Endothelial cell (in vitro differentiated cells): ENCODE results near the gene IL1RAPL2. TPM values are rescaled to one million over a fixed set of nuclear protein-coding genes. Genes with fewer than 3 reads are reported as not detected.
"Not testable (repeated sequence)": the region's sequence is repeated elsewhere in the genome, so short reads cannot be mapped to it uniquely, and the experiment has no call there.

Source experiments
- DNase-seq: peaks from one replicate; pipeline ENCODE4 v3.0.0; 2021; ENCODE audit warnings: low spot score
- H3K27ac Mint-ChIP-seq: one replicate; pipeline ENCODE4 v1.8.0; 2021; ENCODE audit warnings: mixed read lengths, inconsistent platforms; ENCODE audit not compliant: unreplicated experiment
- H3K27me3 Mint-ChIP-seq: one replicate; pipeline ENCODE4 v1.8.0; 2021; ENCODE audit warnings: mild to moderate bottlenecking, moderate library complexity, mixed read lengths, inconsistent platforms; ENCODE audit not compliant: unreplicated experiment
- H3K36me3 Mint-ChIP-seq: one replicate; pipeline ENCODE4 v1.8.0; 2021; ENCODE audit warnings: mild to moderate bottlenecking, low read depth, mixed read lengths, inconsistent platforms; ENCODE audit not compliant: unreplicated experiment
- H3K4me1 Mint-ChIP-seq: one replicate; pipeline ENCODE4 v1.8.0; 2021; ENCODE audit warnings: mild to moderate bottlenecking, mixed read lengths, inconsistent platforms; ENCODE audit not compliant: unreplicated experiment
- H3K4me3 Mint-ChIP-seq: one replicate; pipeline ENCODE4 v1.8.0; 2021; ENCODE audit warnings: mild to moderate bottlenecking, mixed read lengths, inconsistent platforms; ENCODE audit not compliant: unreplicated experiment
- H3K9me3 Mint-ChIP-seq: one replicate; pipeline ENCODE4 v1.8.0; 2021; ENCODE audit warnings: mixed read lengths, inconsistent platforms; ENCODE audit not compliant: unreplicated experiment
- total RNA-seq: library from RNA; stranded (reverse); fragmentation: NEBNext Ultra II Directional; extraction: Animal tissue kit (Norgen Biotek cat#: 25700); gene quantifications from one replicate; pipeline ENCODE4 v1.2.1, GENCODE V29; 2021; ENCODE audit not compliant: unreplicated experiment
- TF ChIP-seq, protein P1 (sequence below): fragments of 200-600 bp; sonication (generic); IDR thresholded peaks from one replicate; pipeline ENCODE4 v1.5.0; 2021; ENCODE audit warnings: antibody characterized with exemption; ENCODE audit not compliant: unreplicated experiment

Gene IL1RAPL2
- total RNA-seq, 1 donor from 2014 or later, result 0.51 TPM

DNA sequence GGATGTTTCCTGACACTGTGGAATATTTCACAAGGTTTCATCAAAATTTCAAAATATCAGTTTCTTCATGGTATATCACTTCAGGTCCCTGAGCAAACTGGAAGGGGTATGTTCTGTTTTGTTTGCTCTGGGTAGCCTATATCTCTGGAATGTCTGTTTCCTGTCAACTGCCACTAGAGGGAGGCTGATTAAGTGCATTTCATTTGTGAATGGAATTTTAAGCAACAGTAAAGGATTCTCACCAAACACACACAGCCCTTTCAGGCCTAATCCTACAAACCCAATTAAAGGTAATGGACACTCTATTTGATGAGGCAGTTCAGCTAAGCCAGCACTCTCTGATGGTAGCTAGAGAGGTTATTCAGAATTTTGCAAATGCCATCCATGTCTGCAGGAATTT is 347.3 kb downstream of the IL1RAPL2 start:
- Mint-ChIP-seq H3K27me3 (no peaks in the 10 kb centered on the region), H3K27ac (no peak overlapping the region), H3K9me3 (peaks cover 5% of the 10 kb centered on the region), H3K36me3 (no peaks in the 10 kb centered on the region), H3K4me3 (no peak overlapping the region), H3K4me1 (peaks cover 4% of the 10 kb centered on the region)
- TF ChIP-seq, protein P1, sequence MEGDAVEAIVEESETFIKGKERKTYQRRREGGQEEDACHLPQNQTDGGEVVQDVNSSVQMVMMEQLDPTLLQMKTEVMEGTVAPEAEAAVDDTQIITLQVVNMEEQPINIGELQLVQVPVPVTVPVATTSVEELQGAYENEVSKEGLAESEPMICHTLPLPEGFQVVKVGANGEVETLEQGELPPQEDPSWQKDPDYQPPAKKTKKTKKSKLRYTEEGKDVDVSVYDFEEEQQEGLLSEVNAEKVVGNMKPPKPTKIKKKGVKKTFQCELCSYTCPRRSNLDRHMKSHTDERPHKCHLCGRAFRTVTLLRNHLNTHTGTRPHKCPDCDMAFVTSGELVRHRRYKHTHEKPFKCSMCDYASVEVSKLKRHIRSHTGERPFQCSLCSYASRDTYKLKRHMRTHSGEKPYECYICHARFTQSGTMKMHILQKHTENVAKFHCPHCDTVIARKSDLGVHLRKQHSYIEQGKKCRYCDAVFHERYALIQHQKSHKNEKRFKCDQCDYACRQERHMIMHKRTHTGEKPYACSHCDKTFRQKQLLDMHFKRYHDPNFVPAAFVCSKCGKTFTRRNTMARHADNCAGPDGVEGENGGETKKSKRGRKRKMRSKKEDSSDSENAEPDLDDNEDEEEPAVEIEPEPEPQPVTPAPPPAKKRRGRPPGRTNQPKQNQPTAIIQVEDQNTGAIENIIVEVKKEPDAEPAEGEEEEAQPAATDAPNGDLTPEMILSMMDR, result peak; percentile 35
- DNase-seq, result no peak

DNA sequence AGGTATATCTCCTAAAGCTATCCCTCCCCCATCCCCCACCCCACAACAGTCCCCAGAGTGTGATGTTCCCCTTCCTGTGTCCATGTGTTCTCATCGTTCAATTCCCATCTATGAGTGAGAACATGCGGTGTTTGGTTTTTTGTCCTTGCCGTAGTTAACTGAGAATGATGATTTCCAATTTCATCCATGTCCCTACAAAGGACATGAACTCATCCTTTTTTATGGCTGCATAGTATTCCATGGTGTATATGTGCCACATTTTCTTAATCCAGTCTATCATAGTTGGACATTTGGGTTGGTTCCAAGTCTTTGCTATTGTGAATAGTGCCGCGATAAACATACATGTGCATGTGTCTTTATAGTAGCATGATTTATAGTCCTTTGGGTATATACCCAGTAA is 348.7 kb downstream of the IL1RAPL2 start:
- H3K36me3 Mint-ChIP-seq, H3K4me3 Mint-ChIP-seq, H3K4me1 Mint-ChIP-seq, H3K9me3 Mint-ChIP-seq, H3K27me3 Mint-ChIP-seq, H3K27ac Mint-ChIP-seq, DNase-seq: not testable (repeated sequence)

DNA sequence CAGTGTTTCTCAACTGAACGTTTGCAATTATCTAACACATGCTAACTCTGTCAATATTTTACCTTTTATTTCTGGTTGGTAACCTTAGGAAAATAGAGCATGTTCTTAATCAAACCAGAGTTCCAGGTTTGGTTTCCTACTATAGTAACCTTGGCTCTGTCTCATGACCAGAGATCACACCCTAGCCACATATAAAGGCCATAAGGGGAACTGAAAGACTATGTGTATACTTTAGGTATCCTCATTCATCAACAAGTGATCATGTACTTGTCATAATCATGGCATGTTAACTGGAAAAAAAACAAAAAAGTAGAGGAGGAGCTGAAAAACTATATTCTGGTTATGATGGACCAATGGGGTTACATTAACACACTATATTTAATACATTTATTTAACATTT is 352.1 kb downstream of the IL1RAPL2 start:
- Mint-ChIP-seq H3K27ac (no peak overlapping the region), H3K9me3 (no peaks in the 10 kb centered on the region), H3K36me3 (no peaks in the 10 kb centered on the region), H3K4me1 (peaks cover 2% of the 10 kb centered on the region), H3K27me3 (no peaks in the 10 kb centered on the region), H3K4me3 (no peak overlapping the region)
- TF ChIP-seq, protein P1, result no peak
- no peak for DNase-seq

DNA sequence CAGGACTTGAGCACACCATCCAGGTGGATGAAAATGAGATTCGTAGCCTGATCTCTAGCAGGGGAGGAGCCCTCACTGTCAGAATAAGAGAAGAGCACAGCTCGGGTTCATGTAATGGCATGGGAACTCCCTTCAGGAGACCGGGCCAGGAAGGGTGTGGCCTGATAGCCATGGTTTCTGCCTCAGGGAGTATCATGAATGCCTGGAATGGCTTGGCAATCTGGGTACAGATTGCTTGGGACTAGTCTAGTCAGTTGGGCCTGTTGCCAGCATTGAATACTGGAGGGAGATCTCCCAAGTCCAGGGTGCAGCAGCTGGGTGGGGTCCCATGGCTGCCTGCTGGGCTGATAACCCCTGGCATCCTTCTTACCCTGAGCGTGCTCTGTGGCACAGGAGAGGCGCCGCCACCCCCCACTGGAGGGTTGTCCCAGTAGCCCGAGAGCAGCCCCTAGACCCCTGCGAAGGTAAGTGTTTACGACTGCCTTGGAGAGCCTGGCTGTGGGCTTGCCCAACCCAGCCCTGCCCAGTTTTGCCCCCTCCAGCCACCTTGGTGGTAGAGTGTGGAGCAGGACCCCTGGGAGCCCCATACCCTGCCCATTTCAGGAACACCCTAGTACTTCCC is 355.7 kb downstream of the IL1RAPL2 start:
- no peak overlapping the region for H3K4me3 Mint-ChIP-seq
- no peak overlapping the region for H3K27ac Mint-ChIP-seq
- no peaks in the 10 kb centered on the region for H3K27me3 Mint-ChIP-seq
- TF ChIP-seq, protein P1, result no peak
- H3K36me3 Mint-ChIP-seq, result no peaks in the 10 kb centered on the region
- DNase-seq, result no peak
- no peaks in the 10 kb centered on the region for H3K9me3 Mint-ChIP-seq
- peaks cover 2% of the 10 kb centered on the region for H3K4me1 Mint-ChIP-seq

DNA sequence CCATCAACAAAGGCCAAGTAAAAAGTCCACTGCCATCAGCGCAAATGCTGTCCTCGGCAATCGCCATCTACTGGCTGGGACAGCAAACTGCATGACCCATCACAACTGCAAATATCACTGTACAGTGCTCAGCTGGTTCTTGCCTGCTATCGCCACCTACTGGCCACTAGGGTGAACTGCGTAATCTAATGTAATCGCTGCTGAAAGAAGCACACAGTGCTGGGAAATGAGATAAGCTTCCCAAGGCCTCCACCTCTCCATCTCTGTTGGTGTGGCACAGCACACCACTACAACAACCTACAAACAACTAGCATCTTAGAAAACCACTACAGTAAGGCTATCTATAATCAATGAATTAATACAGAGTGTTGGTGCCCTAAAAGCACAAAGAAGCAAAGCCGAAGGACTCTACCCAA is 356.2 kb downstream of the IL1RAPL2 start:
- Mint-ChIP-seq H3K9me3 (no peaks in the 10 kb centered on the region), H3K27me3 (no peaks in the 10 kb centered on the region), H3K27ac (no peak overlapping the region), H3K4me3 (no peak overlapping the region), H3K4me1 (peaks cover 2% of the 10 kb centered on the region), H3K36me3 (no peaks in the 10 kb centered on the region)
- TF ChIP-seq, protein P1, result peak; percentile 89
- DNase-seq, result peak; percentile 69
